Stomach smooth muscle (tissue), 2 donors: ENCODE results near the gene ANKRD53.

Experiments used
- H3K27ac ChIP-seq: one replicate; pipeline ENCODE4 v1.7.0; 2013; ENCODE audit warnings: mild to moderate bottlenecking, low read length, inconsistent platforms
- H3K27me3 ChIP-seq, 2 donors: one replicate each; pipeline ENCODE4 v1.7.0; 2013; ENCODE audit warnings: low read length in 2 of 2; ENCODE audit not compliant: insufficient read depth in 2 of 2, control insufficient read depth in 1 of 2
- H3K36me3 ChIP-seq, 2 donors: one replicate each; pipeline ENCODE4 v1.7.0; 2013; ENCODE audit warnings: low read length in 2 of 2; ENCODE audit not compliant: control insufficient read depth in 2 of 2, insufficient read depth in 2 of 2
- H3K4me1 ChIP-seq: one replicate; pipeline ENCODE4 v1.7.0; 2013; ENCODE audit warnings: low read length; ENCODE audit not compliant: control insufficient read depth, insufficient read depth
- H3K4me3 ChIP-seq, 2 donors: one replicate each; pipeline ENCODE4 v1.7.0; 2013; ENCODE audit warnings: low read length in 2 of 2
- H3K9ac ChIP-seq, 2 donors: one replicate each; pipeline ENCODE4 v1.7.0; 2013; ENCODE audit warnings: low read length in 2 of 2, mild to moderate bottlenecking in 1 of 2
- H3K9me3 ChIP-seq, 2 donors: one replicate each; pipeline ENCODE4 v1.7.0; 2013; ENCODE audit warnings: low read length in 2 of 2; ENCODE audit not compliant: control insufficient read depth in 2 of 2
- donor health status: healthy.
- donor health status: Pancreatic carcinoma.

Gene ANKRD53

DNA sequence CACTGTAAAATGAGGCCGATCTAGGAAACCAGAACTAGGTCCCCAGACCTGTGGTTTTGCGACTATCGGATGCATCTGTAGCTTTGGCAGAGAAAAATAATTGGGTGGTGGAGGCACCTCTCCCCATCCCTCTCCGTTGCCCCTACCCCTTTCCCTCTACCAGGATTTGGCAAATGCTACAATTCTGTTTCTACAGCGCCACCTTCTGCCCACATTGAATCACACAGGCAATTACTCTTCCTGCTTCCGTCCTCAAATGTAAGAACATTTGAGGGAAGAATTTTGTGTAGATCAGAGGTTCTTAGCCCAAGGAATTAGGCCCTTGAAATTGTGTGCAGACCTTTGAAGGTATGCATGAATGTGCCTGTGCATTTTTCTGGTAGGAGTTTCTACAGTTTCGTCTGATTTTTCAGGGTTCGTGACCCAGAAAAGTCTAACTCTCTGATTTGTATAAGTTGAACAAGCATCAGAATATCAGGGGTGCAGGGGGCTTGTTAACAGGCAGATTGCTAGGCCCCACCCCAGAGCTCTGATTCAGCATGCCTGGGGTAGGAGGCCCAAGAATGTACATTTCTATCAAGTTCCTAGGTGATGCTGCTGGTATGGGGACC is 31.5 kb upstream of the ANKRD53 start:
- Histone ChIP-seq H3K9ac (no peak overlapping the region), H3K27me3 (peaks cover 10 to 20% of the 10 kb centered on the region in 2 donors), H3K4me1 (peaks cover 11% of the 10 kb centered on the region), H3K9me3 (no peaks in the 10 kb centered on the region), H3K36me3 (no peaks in the 10 kb centered on the region), H3K27ac (no peak overlapping the region), H3K4me3 (no peak overlapping the region)

DNA sequence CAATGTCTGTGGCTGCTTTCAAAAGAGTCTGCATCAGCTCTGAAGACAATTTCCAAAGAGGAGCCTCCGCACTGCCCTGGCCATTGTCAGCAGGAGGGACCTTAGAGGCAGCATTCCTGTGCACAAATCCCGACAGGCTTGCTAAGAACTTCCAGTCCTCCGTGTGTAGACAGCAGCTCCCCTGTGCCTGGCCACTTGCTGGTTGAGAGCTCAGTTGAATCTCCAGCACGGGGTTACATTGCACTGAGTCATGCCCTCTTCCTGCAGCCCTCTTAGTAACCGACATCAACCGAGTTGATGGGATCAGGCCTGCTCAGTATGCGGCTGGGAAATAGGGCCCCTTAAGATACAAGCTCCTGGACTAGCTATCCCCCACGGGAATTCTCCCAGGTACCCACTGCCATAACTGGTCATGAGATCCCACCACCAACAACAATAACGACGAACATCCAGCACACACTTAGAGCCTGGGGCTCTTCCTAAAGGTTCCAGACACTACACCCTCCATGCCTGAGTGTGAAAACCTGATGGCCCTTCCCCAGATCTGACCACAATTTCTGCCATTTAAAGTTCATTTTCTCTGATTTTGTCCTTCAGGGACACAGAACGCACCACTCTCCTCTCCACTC is 30.8 kb upstream of the ANKRD53 start:
- H3K9me3 ChIP-seq, result no peaks in the 10 kb centered on the region
- peak overlapping the region in 1 of 2 donors; percentile 73 for H3K4me3 ChIP-seq
- H3K27ac ChIP-seq, result no peak overlapping the region
- H3K27me3 ChIP-seq, result peaks cover 10 to 18% of the 10 kb centered on the region in 2 donors
- H3K36me3 ChIP-seq, result no peaks in the 10 kb centered on the region
- peak overlapping the region in 1 of 2 donors; percentile 29 for H3K9ac ChIP-seq
- peaks cover 11% of the 10 kb centered on the region for H3K4me1 ChIP-seq

DNA sequence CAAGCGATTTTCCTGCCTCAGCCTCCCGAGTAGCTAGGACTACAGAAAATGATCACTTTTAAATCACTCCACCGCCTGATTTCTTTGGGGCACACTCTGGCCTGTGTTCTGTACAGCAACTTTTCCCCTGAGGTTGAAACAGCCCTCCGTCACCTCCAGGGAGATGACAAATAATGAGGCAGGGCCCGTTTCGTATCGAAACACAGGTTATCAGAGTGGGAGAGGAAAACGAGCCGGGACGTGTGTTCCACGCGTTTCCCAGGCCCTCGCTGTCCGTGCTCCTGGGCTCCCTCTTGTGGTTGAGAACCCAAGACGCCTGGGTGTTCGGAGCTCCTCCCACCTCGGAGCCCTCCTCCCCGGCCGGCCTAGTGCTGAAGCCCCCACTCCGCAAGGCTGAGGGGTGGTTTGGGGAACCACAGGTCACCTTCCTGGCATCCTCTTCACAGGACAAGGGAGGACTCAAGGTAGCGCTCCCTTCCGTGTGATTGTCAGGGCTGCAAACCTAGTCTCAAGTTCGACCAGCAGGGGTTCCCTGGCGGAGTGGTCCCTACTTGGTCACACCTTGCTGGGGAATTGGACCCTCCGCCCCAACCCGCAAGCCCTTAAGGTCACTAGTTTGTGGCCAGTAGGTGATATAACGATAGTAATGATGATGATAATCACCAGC is 30.0 kb upstream of the ANKRD53 start:
- Histone ChIP-seq H3K4me1 (peaks cover 11% of the 10 kb centered on the region), H3K27ac (no peak overlapping the region), H3K9ac (peak overlapping the region in 1 of 2 donors; percentile 74), H3K4me3 (peak overlapping the region; percentile 20 to 73), H3K9me3 (no peaks in the 10 kb centered on the region), H3K27me3 (peaks cover 10 to 18% of the 10 kb centered on the region in 2 donors), H3K36me3 (no peaks in the 10 kb centered on the region)

DNA sequence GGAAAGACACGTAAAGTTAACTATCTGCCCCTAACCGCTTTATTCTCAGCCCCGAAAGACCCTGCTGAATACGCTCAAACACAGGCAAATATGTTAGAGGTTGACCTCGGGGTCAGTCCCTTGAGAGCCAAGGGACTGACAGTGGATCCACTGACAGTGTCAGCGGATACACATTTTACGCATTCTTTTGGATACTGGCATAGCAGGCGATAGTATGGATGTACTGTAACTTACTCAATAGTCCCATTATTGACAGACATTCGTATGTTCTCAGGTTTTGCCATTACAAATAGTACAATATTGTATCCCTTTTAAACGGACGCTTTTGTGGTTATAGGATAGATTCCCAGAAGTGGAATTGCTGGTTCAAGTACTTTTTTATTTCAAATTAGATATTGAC is 29.3 kb upstream of the ANKRD53 start:
- peaks cover 11% of the 10 kb centered on the region for H3K4me1 ChIP-seq
- peaks cover 10 to 18% of the 10 kb centered on the region in 2 donors for H3K27me3 ChIP-seq
- H3K9me3 ChIP-seq, result no peaks in the 10 kb centered on the region
- no peak overlapping the region for H3K4me3 ChIP-seq
- no peak overlapping the region for H3K9ac ChIP-seq
- no peaks in the 10 kb centered on the region for H3K36me3 ChIP-seq
- H3K27ac ChIP-seq, result no peak overlapping the region

DNA sequence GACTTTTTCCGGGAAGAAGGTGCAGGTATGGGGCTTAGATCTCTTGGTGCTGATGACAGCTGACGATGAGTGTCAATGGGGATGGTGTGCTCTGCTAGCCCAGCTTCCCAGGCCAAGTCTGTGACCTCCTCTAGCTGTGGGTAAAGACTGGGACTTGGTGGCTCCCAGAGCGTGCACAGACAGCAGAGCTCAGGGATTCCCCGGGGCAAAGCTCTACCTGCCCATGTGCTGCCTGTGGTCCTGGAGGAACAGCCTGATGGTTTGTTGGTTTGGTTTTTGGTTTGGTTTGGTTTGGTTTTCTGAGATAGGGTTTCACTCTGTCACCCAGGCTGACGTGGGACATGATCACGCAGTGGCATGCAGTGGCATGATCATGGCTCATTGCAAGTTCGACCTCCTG is 23.5 kb upstream of the ANKRD53 start:
- no peaks in the 10 kb centered on the region for H3K36me3 ChIP-seq
- no peak overlapping the region for H3K4me3 ChIP-seq
- no peaks in the 10 kb centered on the region for H3K4me1 ChIP-seq
- no peak overlapping the region for H3K9ac ChIP-seq
- H3K27me3 ChIP-seq, result peaks cover 17 to 23% of the 10 kb centered on the region in 2 donors
- H3K27ac ChIP-seq, result no peak overlapping the region
- no peaks in the 10 kb centered on the region for H3K9me3 ChIP-seq

DNA sequence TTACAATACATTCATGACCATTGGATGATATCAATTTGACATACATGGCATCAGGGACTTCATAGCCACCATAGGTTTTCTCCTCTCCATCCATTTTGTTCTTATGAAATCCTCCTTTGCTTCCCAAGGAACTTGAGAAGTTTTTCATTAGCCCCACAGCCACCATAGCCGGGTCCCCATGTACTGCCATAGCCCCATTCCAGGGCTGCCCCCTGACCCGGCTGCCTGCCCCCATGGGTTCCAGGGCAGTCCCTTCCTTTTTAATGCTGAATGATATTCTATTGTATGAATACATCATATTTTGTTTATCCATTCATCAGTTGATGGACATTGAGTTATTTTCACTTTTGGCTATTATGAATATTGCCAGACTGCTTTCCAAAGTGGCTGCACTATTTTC is 22.3 kb upstream of the ANKRD53 start:
- Histone ChIP-seq H3K9me3 (no peaks in the 10 kb centered on the region), H3K27me3 (peaks cover 26 to 32% of the 10 kb centered on the region in 2 donors)

DNA sequence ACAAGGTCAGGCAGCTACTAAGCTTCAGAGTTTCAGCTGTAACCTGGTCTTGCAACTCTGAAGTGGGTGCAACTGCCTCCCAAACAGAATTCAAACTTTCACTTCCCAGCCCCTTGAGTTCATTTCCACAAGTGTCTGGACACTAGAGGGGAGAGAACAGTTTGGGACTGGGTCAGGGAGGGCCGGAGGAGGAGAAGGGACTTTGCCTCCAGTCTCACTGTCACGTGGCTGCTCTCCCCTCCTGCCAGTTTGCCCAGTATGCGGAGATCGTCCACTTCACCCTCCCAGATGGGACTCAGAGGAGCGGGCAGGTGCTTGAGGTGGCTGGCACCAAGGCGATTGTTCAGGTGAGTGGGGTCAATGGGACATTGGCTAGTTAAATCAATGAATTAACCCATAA is 20.6 kb upstream of the ANKRD53 start:
- no peak overlapping the region for H3K27ac ChIP-seq
- no peak overlapping the region for H3K4me3 ChIP-seq
- no peaks in the 10 kb centered on the region for H3K36me3 ChIP-seq
- H3K9me3 ChIP-seq, result no peaks in the 10 kb centered on the region
- H3K9ac ChIP-seq, result no peak overlapping the region
- H3K27me3 ChIP-seq, result peaks cover 31 to 45% of the 10 kb centered on the region in 2 donors
- no peaks in the 10 kb centered on the region for H3K4me1 ChIP-seq

More for the DNA sequence above, 22.3 kb upstream of the ANKRD53 start:
- H3K27ac ChIP-seq, result no peak overlapping the region
- no peak overlapping the region for H3K4me3 ChIP-seq
- no peak overlapping the region for H3K9ac ChIP-seq
- no peaks in the 10 kb centered on the region for H3K36me3 ChIP-seq
- no peaks in the 10 kb centered on the region for H3K4me1 ChIP-seq

DNA sequence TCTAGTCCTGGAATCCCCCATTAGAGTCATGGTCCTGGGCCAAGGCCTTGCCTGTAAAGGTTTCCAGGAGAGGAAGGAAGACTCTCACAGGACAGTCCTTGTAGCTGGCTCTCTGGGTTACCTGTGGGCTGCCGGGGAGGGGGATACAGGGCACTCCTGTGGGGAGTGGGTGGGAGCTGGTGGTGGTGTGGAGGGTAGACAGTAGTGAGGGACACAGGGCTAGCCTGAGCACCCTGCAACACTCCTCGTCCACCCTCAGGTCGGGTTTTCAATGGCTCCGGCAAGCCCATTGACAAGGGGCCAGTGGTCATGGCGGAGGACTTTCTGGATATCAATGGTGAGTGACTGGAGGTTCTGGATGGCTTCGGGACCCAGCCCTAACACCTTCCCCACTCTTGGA is 19.7 kb upstream of the ANKRD53 start:
- no peak overlapping the region for H3K27ac ChIP-seq
- peaks cover 33 to 50% of the 10 kb centered on the region in 2 donors for H3K27me3 ChIP-seq

DNA sequence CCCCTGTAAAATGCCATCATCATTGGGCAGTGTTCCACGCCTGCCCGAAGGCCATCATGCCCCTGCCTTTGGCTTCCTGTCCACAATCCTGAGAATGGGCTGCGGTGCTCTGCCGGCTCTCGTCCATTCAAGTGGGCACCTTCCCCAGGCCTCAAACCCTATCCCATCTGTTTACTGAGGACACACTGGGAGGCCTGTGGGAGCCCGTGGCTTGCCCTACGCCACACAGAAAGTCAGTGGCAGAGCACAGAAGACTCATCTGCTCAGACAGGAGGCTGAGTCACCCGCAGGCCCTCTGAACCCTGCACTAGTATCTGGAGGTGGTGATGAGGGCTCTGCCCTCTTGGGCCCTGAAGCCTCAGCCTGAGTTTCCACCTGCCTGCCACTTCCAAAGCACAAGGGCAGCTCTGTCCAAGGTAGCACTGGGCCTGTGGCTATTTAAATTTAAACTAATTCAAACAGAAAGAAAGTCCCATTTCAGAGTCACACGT is 19.1 kb upstream of the ANKRD53 start:
- Histone ChIP-seq H3K27me3 (peaks cover 36 to 53% of the 10 kb centered on the region in 2 donors), H3K36me3 (no peaks in the 10 kb centered on the region), H3K4me1 (no peaks in the 10 kb centered on the region), H3K4me3 (no peak overlapping the region), H3K27ac (no peak overlapping the region), H3K9ac (no peak overlapping the region), H3K9me3 (no peaks in the 10 kb centered on the region)

More for the DNA sequence above, 19.7 kb upstream of the ANKRD53 start:
- Histone ChIP-seq H3K4me3 (no peak overlapping the region), H3K36me3 (no peaks in the 10 kb centered on the region), H3K9ac (no peak overlapping the region), H3K4me1 (no peaks in the 10 kb centered on the region), H3K9me3 (no peaks in the 10 kb centered on the region)

DNA sequence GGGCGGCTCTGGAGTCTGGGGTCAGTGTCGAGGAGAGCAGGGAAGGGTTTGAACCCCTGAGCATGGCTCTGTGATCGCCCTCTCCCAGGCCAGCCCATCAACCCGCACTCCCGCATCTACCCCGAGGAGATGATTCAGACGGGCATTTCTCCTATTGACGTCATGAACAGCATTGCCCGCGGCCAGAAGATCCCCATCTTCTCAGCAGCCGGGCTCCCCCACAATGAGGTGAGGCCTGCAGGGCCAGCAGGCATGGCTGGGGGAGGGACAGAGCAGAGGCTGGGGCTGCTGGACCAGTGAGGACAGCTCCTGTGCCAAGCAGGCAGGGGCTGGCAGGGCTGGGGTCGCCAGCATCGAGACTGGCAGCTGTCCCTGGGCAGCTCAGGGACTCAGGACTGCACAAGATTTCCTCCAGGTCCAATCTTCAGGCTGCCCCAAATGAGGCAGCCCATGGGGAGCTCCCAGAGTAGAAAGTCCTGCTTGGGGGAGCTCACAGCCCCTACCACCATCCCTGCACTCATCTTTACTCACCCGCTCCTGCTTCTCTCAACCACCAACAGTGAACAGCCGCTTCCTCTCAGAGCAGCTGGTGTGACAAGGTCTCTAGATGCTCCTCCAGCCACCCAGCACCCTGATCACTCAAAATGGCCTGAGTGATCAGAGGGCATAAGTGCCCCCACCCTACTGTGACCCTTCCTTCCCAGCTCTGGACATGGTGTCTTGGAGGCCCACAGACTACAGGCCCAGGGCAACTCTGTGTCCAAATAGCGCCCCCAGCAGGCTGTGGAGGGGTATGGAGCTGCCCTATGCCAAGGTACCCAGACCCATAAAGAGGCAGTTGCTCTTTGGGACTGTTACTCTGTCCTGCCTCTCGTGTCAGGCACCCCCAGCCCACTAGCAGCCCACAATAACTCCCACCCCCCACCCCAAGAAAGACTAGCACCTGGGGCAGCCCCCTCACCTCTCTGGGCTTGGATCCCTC is 18.3 kb upstream of the ANKRD53 start:
- no peaks in the 10 kb centered on the region for H3K36me3 ChIP-seq
- H3K27me3 ChIP-seq, result peaks cover 40 to 57% of the 10 kb centered on the region in 2 donors
- no peaks in the 10 kb centered on the region for H3K9me3 ChIP-seq
- peaks cover 2% of the 10 kb centered on the region for H3K4me1 ChIP-seq
- H3K9ac ChIP-seq, result no peak overlapping the region
- H3K27ac ChIP-seq, result no peak overlapping the region
- no peak overlapping the region for H3K4me3 ChIP-seq
